GM12878 (cell line): ENCODE results near the gene COL6A6.

Source experiments
- BHLHE40 ChIP-seq, 2 experiments: fragments of 450-650 bp in 1 of 2; IDR thresholded peaks; 2 replicates each; pipeline ENCODE4 v1.6.1; 2011 to 2017; ENCODE audit warnings: low read depth in 2 of 2, borderline replicate concordance in 1 of 2, improper control_type of control experiment in 1 of 2, low read length in 1 of 2, mild to moderate bottlenecking in 1 of 2
- EZH2 ChIP-seq: IDR thresholded peaks from 2 replicates; pipeline ENCODE4 v1.6.1; 2012; ENCODE audit warnings: low read depth, mild to moderate bottlenecking, control low read depth, inconsistent platforms, low read length, borderline replicate concordance; ENCODE audit not compliant: control insufficient read depth
- NBN ChIP-seq: fragments of 450-650 bp; IDR thresholded peaks from 2 replicates; pipeline ENCODE4 v1.6.1; 2016

- TF ChIP-seq NBN (no peak), BHLHE40 (IDR thresholded peaks at IDR 0.05; ENCODE audit: borderline replicate concordance in 1 of 2, low read depth in 2 of 2, low read length in 1 of 2) (no peak), EZH2 (no peak)
These were observed 5.4 kb downstream of the COL6A6 start for GRCh38 chr3:130522399-130522798.
